PFSK-1 (cell line): ENCODE data around the gene LONP1.

Experiments used
- FOXP2 ChIP-seq: optimal IDR thresholded peaks from 2 replicates; pipeline ENCODE3; 2011; ENCODE audit warnings: borderline replicate concordance, control low read depth, inconsistent platforms; ENCODE audit not compliant: insufficient read depth; ENCODE audit errors: extremely low read length, extremely low read depth
- POLR2AphosphoS5 ChIP-seq: IDR thresholded peaks from 2 replicates; pipeline ENCODE4 v1.6.1; 2012; ENCODE audit warnings: low read depth, mild to moderate bottlenecking, control low read depth, low read length, moderate library complexity
- SIN3A ChIP-seq: IDR thresholded peaks from 2 replicates; pipeline ENCODE4 v1.6.1; 2012; ENCODE audit warnings: mild to moderate bottlenecking, low read length, moderate library complexity, borderline replicate concordance; ENCODE audit not compliant: insufficient read depth
- TAF1 ChIP-seq: IDR thresholded peaks from 2 replicates; pipeline ENCODE4 v1.6.1; 2012; ENCODE audit warnings: low read length, control low read depth, borderline replicate concordance; ENCODE audit not compliant: insufficient read depth
- TF ChIP-seq, protein P1 (sequence below), 2 experiments: IDR thresholded peaks; 2 replicates each; pipeline versions ENCODE4 v1.6.1 to v1.8.0; 2011 to 2012; ENCODE audit warnings: low read depth in 2 of 2, low read length in 2 of 2, control low read depth in 1 of 2, inconsistent platforms in 1 of 2, mild to moderate bottlenecking in 1 of 2, moderate library complexity in 1 of 2; ENCODE audit not compliant: insufficient read depth in 1 of 2

LONP1 gene

DNA sequence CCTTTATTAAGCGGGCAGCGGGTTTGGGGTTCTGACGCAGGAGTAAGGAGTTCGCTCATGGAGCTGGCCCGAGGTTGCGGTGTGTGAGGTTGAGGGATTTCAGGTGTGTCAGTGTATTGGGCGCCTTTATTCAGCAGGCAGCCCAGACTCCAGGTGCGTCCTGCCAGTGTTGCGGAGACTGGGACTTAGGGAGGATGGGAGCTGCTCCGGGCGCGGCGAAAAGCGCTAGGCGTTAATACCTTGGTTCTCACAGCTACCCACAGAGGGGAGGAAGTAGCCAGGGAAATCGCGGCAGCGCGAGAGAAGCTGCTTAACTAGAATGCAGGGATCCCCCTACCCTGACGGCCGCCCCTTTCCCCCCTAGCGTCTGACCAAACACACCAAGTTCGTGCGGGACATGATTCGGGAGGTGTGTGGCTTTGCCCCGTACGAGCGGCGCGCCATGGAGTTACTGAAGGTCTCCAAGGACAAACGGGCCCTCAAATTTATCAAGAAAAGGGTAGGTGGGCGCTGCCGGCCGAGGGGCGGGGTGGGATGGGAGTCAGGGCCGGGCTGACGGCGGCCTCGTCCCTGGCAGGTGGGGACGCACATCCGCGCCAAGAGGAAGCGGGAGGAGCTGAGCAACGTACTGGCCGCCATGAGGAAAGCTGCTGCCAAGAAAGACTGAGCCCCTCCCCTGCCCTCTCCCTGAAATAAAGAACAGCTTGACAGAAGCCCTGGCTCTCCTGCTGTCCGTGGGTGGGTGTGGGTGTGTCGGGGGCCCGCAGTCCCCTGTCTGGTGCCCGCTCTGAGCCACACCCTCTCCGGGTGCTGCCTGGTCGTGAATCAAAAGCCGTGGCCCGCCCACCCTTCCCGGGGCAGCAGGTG lies 28.8 kb downstream of the LONP1 start:
- TF ChIP-seq FOXP2 (no peak), SIN3A (peak; percentile 56; the same call in 1 of the 2 replicates), TAF1 (0 out of 2 replicates have a peak, but pooled peaks have one; percentile 15), POLR2AphosphoS5 (peak; percentile 64)
- TF ChIP-seq, protein P1, sequence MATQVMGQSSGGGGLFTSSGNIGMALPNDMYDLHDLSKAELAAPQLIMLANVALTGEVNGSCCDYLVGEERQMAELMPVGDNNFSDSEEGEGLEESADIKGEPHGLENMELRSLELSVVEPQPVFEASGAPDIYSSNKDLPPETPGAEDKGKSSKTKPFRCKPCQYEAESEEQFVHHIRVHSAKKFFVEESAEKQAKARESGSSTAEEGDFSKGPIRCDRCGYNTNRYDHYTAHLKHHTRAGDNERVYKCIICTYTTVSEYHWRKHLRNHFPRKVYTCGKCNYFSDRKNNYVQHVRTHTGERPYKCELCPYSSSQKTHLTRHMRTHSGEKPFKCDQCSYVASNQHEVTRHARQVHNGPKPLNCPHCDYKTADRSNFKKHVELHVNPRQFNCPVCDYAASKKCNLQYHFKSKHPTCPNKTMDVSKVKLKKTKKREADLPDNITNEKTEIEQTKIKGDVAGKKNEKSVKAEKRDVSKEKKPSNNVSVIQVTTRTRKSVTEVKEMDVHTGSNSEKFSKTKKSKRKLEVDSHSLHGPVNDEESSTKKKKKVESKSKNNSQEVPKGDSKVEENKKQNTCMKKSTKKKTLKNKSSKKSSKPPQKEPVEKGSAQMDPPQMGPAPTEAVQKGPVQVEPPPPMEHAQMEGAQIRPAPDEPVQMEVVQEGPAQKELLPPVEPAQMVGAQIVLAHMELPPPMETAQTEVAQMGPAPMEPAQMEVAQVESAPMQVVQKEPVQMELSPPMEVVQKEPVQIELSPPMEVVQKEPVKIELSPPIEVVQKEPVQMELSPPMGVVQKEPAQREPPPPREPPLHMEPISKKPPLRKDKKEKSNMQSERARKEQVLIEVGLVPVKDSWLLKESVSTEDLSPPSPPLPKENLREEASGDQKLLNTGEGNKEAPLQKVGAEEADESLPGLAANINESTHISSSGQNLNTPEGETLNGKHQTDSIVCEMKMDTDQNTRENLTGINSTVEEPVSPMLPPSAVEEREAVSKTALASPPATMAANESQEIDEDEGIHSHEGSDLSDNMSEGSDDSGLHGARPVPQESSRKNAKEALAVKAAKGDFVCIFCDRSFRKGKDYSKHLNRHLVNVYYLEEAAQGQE (IDR thresholded peaks at IDR 0.05; ENCODE audit: insufficient read depth in 1 of 2, low read depth in 2 of 2, low read length in 2 of 2) = no peak

DNA sequence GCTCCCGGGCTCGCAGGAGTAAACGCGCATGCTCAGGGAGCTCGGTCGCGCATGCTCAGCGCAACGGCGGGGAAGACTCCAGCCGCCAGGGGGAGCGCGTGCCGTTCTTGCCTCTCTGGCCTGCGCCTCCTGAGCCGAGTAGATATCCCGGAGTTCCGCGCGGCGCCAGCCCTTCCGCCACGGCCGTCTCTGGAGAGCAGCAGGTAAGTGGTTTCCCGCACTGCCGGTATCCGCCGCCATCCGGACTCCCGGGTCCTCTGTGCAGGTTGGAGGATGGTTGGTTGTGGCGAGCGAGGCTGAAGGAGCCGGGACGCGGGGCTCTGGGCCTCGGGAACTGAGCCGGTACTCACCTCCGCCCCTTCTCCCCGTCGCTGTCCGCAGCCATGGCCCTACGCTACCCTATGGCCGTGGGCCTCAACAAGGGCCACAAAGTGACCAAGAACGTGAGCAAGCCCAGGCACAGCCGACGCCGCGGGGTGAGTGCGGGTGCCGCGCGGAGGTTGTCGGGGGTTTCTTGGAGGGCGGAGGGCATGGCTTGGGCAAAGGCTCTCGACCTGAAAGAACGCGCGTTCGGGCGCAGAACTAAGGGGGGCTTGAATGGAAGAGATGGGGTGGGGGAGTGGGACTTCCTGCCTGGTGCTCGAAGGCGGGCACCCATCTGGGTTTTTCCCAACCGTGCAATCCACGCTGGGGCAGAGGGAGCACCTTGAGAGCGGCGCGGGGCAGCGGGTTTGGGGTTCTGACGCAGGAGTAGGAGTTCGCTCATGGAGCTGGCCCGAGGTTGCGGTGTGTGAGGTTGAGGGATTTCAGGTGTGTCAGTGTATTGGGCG lies 29.6 kb downstream of the LONP1 start, which contains the start of gene RPL36:
RPL36 (plus strand) TSS at position 171 of the 830 bp plus-strand sequence; CDS start at position 384, 213 bp downstream.
- TF ChIP-seq, protein P1 (IDR thresholded peaks at IDR 0.05; ENCODE audit: insufficient read depth in 1 of 2, low read depth in 2 of 2, low read length in 2 of 2) = peak in 1 of 2 experiments; percentile 45; a peak in 1 of 4 replicates
- TF ChIP-seq FOXP2 (no peak), SIN3A (no peak), TAF1 (peak; percentile 99), POLR2AphosphoS5 (peak; percentile 98)

DNA sequence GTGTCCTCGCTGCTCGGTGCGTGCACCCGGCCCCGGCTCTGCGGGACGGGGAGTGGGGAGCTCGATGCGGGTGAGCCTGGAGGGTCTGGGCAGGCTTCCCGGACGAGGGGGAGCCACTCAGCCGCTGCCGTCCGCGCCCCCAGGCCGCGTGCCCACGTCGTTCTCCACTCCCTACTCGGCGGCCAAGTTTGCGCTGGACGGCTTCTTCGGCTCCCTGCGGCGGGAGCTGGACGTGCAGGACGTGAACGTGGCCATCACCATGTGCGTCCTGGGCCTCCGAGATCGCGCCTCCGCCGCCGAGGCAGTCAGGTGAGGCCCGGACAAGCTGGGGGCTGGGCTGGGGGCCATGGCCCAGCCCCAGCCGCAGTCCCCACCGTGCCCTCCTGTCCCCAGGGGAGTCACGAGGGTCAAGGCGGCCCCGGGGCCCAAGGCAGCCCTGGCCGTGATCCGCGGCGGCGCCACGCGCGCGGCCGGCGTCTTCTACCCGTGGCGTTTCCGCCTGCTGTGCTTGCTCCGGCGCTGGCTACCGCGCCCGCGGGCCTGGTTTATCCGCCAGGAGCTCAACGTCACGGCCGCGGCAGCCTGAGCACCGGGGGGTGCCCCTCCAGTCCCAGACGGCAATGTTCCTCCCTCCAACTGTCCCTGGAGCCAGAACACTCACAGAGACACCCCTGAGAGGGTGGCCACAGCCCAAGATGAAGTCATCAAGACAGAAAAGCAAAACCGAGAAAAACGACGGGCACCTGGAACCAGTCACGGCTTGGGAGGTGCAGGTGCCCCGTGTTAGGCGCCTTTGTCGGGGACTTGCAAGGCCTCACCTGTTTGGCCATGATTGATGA lies 32.4 kb downstream of the LONP1 start:
- TF ChIP-seq, protein P1 (IDR thresholded peaks at IDR 0.05; ENCODE audit: insufficient read depth in 1 of 2, low read depth in 2 of 2, low read length in 2 of 2) = 0 out of 4 replicates have a peak, but pooled peaks of 1 of the 2 experiments have one; percentile 32
- no peak for TF ChIP-seq SIN3A

DNA sequence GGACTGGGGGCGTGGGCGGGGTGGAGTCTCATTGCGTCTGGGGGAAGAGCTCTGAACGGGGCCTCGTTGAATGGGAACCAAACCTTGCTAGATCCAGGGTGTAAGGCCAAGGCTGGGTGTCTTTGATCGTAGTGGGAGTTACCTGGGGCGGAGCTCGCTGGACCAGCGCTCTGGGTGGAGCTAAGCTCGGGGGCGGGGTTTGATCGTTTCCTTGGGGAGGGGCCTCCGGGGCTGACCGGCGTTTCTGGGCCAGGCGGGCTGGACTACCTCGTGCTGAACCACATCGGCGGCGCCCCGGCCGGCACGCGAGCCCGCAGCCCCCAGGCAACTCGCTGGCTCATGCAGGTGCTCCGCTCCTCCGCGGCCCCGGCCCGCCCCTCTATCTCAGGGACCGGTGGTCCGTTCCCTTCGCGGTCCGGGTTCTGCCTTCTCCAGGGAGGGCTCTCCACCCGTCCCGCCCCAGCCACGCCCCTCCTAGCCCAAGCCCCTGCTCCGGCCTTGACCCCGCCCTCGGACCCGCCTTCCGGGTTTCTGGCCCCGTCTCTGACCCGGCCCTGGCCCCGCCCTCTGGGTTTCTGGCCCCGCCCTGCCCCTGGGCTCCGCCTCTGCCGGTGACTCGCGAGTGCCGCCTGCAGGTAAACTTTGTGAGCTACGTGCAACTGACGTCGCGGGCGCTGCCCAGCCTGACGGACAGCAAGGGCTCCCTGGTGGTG lies 33.1 kb downstream of the LONP1 start:
- TF ChIP-seq TAF1 = no peak
- TF ChIP-seq POLR2AphosphoS5 = peak; percentile 42; the same call in 1 of the 2 replicates
- TF ChIP-seq, protein P1 (IDR thresholded peaks at IDR 0.05; ENCODE audit: insufficient read depth in 1 of 2, low read depth in 2 of 2, low read length in 2 of 2) = 0 out of 4 replicates have a peak, but pooled peaks of 1 of the 2 experiments have one; percentile 45
- no peak for TF ChIP-seq SIN3A
